SK-N-SH (cell line): ENCODE measurements around the gene MYO18A. TPM values are rescaled to one million over a fixed set of nuclear protein-coding genes. Genes with fewer than 3 reads are reported as not detected.

ENCODE experiments used
- CTCF ChIA-PET: fragments of 300-600, 350-600 bp; formaldehyde crosslinking; extraction: SDS; loops from one replicate; lab custom pipeline; 2021; lab: Yijun Ruan, JAX
- POLR2A ChIA-PET: fragments of 350-600 bp; sonication (Branson Sonifier 250); formaldehyde crosslinking; extraction: SDS; loops from one replicate; lab custom pipeline; 2020; ENCODE audit warnings: antibody characterized with exemption, inconsistent platforms; lab: Yijun Ruan, JAX
- DNase-seq: peaks from one replicate; pipeline ENCODE4 v3.0.0; 2012
- H2AFZ ChIP-seq: fragments of 200-600 bp; sonication (generic); 2 replicates; pipeline ENCODE4 v1.8.1; 2016; ENCODE audit warnings: antibody characterized with exemption, mild to moderate bottlenecking, low read depth
- H3F3A ChIP-seq: fragments of 200-600 bp; sonication (generic); replicated peaks from 2 replicates; pipeline ENCODE3; 2016; ENCODE audit warnings: antibody characterized with exemption, mild to moderate bottlenecking; ENCODE audit not compliant: insufficient read depth
- H3K27ac ChIP-seq, 2 experiments: fragments of 200-500 bp in 1 of 2; fragments of 200-600 bp in 1 of 2; sonication (Bioruptor generic) in 1 of 2; sonication (generic), shearing (Covaris generic) in 1 of 2; 2 replicates each; pipeline versions ENCODE4 v1.5.1 to v1.6.1; 2014 to 2016; ENCODE audit warnings: low read depth in 2 of 2, inconsistent platforms in 1 of 2, low read length in 1 of 2, mild to moderate bottlenecking in 1 of 2, mixed read lengths in 1 of 2
- H3K27me3 ChIP-seq: fragments of 200-600 bp; sonication (generic), shearing (Covaris generic); 2 replicates; pipeline ENCODE4 v1.6.1; 2016; ENCODE audit warnings: mixed run types; ENCODE audit not compliant: insufficient read depth
- H3K36me3 ChIP-seq, 2 experiments: fragments of 200-500 bp in 1 of 2; fragments of 200-600 bp in 1 of 2; sonication (Bioruptor generic) in 1 of 2; sonication (generic) in 1 of 2; replicated peaks in 1 of 2; 2 replicates each; pipeline versions ENCODE3 to v1.5.1; 2014 to 2016; ENCODE audit warnings: low read length in 1 of 2, mild to moderate bottlenecking in 1 of 2; ENCODE audit not compliant: insufficient read depth in 2 of 2, control insufficient read depth in 1 of 2
- H3K4me1 ChIP-seq, 2 experiments: fragments of 200-500 bp in 1 of 2; fragments of 200-600 bp in 1 of 2; sonication (Bioruptor generic) in 1 of 2; sonication (generic), shearing (Covaris generic) in 1 of 2; 2 replicates each; pipeline versions ENCODE4 v1.5.1 to v1.6.1; 2014 to 2016; ENCODE audit warnings: low read depth in 1 of 2, low read length in 1 of 2, mixed run types in 1 of 2; ENCODE audit not compliant: insufficient read depth in 2 of 2, control insufficient read depth in 1 of 2
- H3K4me2 ChIP-seq: fragments of 200-600 bp; sonication (generic), shearing (Covaris generic); 2 replicates; pipeline ENCODE4 v1.6.1; 2017; ENCODE audit warnings: mixed run types
- H3K4me3 ChIP-seq, 2 experiments: fragments of 200-500 bp in 1 of 2; fragments of 200-600 bp in 1 of 2; sonication (Bioruptor generic) in 1 of 2; sonication (generic), shearing (Covaris generic) in 1 of 2; 2 replicates each; pipeline versions ENCODE4 v1.5.1 to v1.8.1; 2014 to 2016; ENCODE audit warnings: low read depth in 2 of 2, inconsistent platforms in 1 of 2, low read length in 1 of 2, mild to moderate bottlenecking in 1 of 2, mixed read lengths in 1 of 2, moderate library complexity in 1 of 2
- H3K79me2 ChIP-seq: fragments of 200-600 bp; sonication (generic); 2 replicates; pipeline ENCODE4 v1.8.1; 2017; ENCODE audit warnings: mild to moderate bottlenecking; ENCODE audit not compliant: insufficient read depth
- H3K9ac ChIP-seq: fragments of 200-600 bp; sonication (generic); 2 replicates; pipeline ENCODE4 v1.6.1; 2017; ENCODE audit warnings: mixed run types
- H3K9me2 ChIP-seq: fragments of 200-600 bp; sonication (generic); 2 replicates; pipeline ENCODE4 v1.6.1; 2017; ENCODE audit warnings: mixed run types
- H3K9me3 ChIP-seq: fragments of 200-600 bp; sonication (generic); 2 replicates; pipeline ENCODE4 v1.6.1; 2017; ENCODE audit warnings: mixed run types, mild to moderate bottlenecking, moderate library complexity
- H4K20me1 ChIP-seq: fragments of 200-600 bp; sonication (generic); 2 replicates; pipeline ENCODE4 v1.6.1; 2017; ENCODE audit warnings: mild to moderate bottlenecking, mixed run types; ENCODE audit not compliant: insufficient read depth
- CTCF ChIP-seq: fragments of 200-600 bp; sonication (generic); IDR thresholded peaks from 2 replicates; pipeline ENCODE4 v1.6.1; 2017; ENCODE audit warnings: antibody characterized with exemption, mild to moderate bottlenecking, moderate library complexity
- FOXJ3 ChIP-seq: sonication (generic); formaldehyde crosslinking; IDR thresholded peaks from 2 replicates; pipeline ENCODE4 v1.5.1; 2020; ENCODE audit warnings: mild to moderate bottlenecking, missing genetic modification reagents
- JUND ChIP-seq: IDR thresholded peaks from 2 replicates; pipeline ENCODE4 v1.4.0; 2012
- MAX ChIP-seq: IDR thresholded peaks from 2 replicates; pipeline ENCODE4 v1.4.0; 2012; ENCODE audit warnings: low read depth
- NFIC ChIP-seq: IDR thresholded peaks from 2 replicates; pipeline ENCODE4 v1.4.0; 2012; ENCODE audit warnings: borderline replicate concordance
- NRF1 ChIP-seq: IDR thresholded peaks from 2 replicates; pipeline ENCODE4 v1.6.1; 2012; ENCODE audit warnings: low read depth, mild to moderate bottlenecking, low read length
- RAD21 ChIP-seq: IDR thresholded peaks from 2 replicates; pipeline ENCODE4 v1.6.1; 2012; ENCODE audit warnings: mild to moderate bottlenecking, low read length
- RCOR1 ChIP-seq: fragments of 150-350 bp; IDR thresholded peaks from 2 replicates; pipeline ENCODE4 v1.6.1; 2017; ENCODE audit warnings: antibody characterized with exemption, low read length
- RFX5 ChIP-seq: IDR thresholded peaks from 2 replicates; pipeline ENCODE4 v1.6.1; 2012; ENCODE audit warnings: mild to moderate bottlenecking, improper control_type of control experiment, low read length
- SMC3 ChIP-seq: IDR thresholded peaks from 2 replicates; pipeline ENCODE4 v1.6.1; 2012; ENCODE audit warnings: low read depth, low read length, improper control_type of control experiment
- TCF12 ChIP-seq: IDR thresholded peaks from 2 replicates; pipeline ENCODE4 v1.4.0; 2012
- ZBTB33 ChIP-seq: IDR thresholded peaks from 2 replicates; pipeline ENCODE4 v1.4.0; 2012; ENCODE audit warnings: low read depth, borderline replicate concordance
- WGBS: methylation state at CpG from one replicate; pipeline ENCODE4 v1.1.6; 2017; ENCODE audit warnings: low lambda C conversion rate; 5-methylcytosine and 5-hydroxymethylcytosine counted together
- polyA plus RNA-seq, 3 experiments: library from polyadenylated mRNA; depleted of rRNA; stranded (reverse); fragments of >200 nt; gene quantifications; 2 replicates each; pipeline ENCODE4 v1.2.3, GENCODE V29; 2012
- TF ChIP-seq, protein P1 (sequence below): IDR thresholded peaks from 2 replicates; pipeline ENCODE4 v1.4.0; 2012; ENCODE audit warnings: low read depth, borderline replicate concordance

Gene MYO18A
- polyA plus RNA-seq, 1 of the 3 experiments (the other 2 are of a cell fraction), result 6.6 TPM

DNA sequence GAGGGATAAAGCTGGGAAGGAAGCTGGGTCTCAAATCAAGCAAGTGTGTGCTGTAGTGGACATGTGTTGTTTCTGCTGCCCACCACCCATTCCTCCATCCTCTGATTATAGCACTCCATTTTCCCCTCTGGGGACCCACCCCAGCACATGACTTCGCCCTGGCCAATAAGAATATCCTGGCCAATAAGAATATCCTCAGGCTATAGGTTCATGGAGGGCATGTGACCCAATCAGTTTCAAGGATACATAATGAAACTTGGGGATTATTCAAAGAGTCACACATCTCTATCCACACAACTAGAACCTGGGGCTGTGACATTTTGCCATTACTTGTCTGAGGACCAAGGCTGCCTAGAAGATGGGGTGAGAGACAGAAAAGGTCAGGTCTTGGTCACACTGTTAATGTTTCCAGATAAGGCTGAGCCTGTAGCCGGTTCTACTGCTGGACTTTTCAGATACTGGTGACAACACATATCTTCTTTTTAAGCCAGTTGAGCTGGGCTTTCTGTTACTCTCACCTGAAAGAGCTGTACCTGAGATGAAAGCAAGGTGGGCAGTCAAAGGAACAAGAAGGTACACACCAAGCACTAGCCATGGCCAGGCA is 33.7 kb downstream of the MYO18A start:
- Histone ChIP-seq H3K9ac (no peak overlapping the region), H4K20me1 (no peaks in the 10 kb centered on the region), H3K27me3 (no peaks in the 10 kb centered on the region), H2AFZ (no peak overlapping the region), H3K4me1 (peaks cover 28 to 33% of the 10 kb centered on the region in 2 experiments), H3K9me3 (no peaks in the 10 kb centered on the region), H3K4me3 (no peak overlapping the region), H3K36me3 (no peaks in the 10 kb centered on the region), H3K4me2 (no peak overlapping the region), H3K79me2 (no peaks in the 10 kb centered on the region; the same call in 1 of the 2 replicates), H3K9me2 (no peaks in the 10 kb centered on the region), H3K27ac (no peak overlapping the region), H3F3A (peaks cover 12% of the 10 kb centered on the region)
- POLR2A ChIA-PET, result interaction anchor here (1.2 kb wide), 1 partner anchor 22 kb away, joined by 3 read pairs; no protein-coding TSS in a partner anchor
- DNase-seq, result no peak
- 89% methylated on average over 2 of the region's 2 CpGs for WGBS
- TF ChIP-seq, protein P1, sequence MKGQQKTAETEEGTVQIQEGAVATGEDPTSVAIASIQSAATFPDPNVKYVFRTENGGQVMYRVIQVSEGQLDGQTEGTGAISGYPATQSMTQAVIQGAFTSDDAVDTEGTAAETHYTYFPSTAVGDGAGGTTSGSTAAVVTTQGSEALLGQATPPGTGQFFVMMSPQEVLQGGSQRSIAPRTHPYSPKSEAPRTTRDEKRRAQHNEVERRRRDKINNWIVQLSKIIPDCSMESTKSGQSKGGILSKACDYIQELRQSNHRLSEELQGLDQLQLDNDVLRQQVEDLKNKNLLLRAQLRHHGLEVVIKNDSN, result peak; percentile 33; the same call in 1 of the 2 replicates
- no peak for TF ChIP-seq NFIC
- no peak for TF ChIP-seq NRF1
- TF ChIP-seq JUND, result no peak
- no peak for TF ChIP-seq TCF12
- CTCF ChIA-PET, result interaction anchor here (0.9 to 22.3 kb wide), 16 partner anchors 8 to 445 kb away, joined by 3 to 535 read pairs (median 9); partner anchors contain the start of genes ABHD15 and MYO18A

GRCh38 chr17:29145289-29146073 is 34.7 kb downstream of the MYO18A start:
- H3K4me2 ChIP-seq, result no peak overlapping the region
- H3K4me1 ChIP-seq, result peaks cover 26 to 40% of the 10 kb centered on the region in 2 experiments; a peak in 3 of 4 replicates
- H3K27ac ChIP-seq, result peak overlapping the region; percentile 2 to 50; a peak in 3 of 4 replicates
- H4K20me1 ChIP-seq, result no peaks in the 10 kb centered on the region
- ChIA-PET CTCF (interaction anchor here (0.6 to 22.3 kb wide), 19 partner anchors 10 to 216 kb away, joined by 3 to 535 read pairs (median 6); partner anchors contain the start of gene MYO18A), POLR2A (interaction anchor here (0.9 to 1.2 kb wide), 2 partner anchors 21 to 74 kb away, joined by 3 read pairs; no protein-coding TSS in a partner anchor)
- no peak overlapping the region for H2AFZ ChIP-seq
- no peaks in the 10 kb centered on the region for H3K27me3 ChIP-seq
- 64% methylated on average over 11 of the region's 12 CpGs for WGBS
- no peaks in the 10 kb centered on the region; the same call in 1 of the 2 replicates for H3K79me2 ChIP-seq
- H3K9me3 ChIP-seq, result no peaks in the 10 kb centered on the region
- H3K9me2 ChIP-seq, result no peaks in the 10 kb centered on the region
- TF ChIP-seq RAD21, result peak; percentile 73
- peak; percentile 34; the same call in 1 of the 2 replicates for TF ChIP-seq RCOR1
- no peak for TF ChIP-seq FOXJ3
- TF ChIP-seq RFX5, result no peak
- no peak for TF ChIP-seq ZBTB33
- peak; percentile 69 for TF ChIP-seq SMC3
- no peak for TF ChIP-seq MAX
- peak; percentile 60 for TF ChIP-seq CTCF
- no peak overlapping the region for H3K9ac ChIP-seq
- peaks cover 12% of the 10 kb centered on the region for H3F3A ChIP-seq
- DNase-seq, result peak; percentile 66
- no peak overlapping the region for H3K4me3 ChIP-seq
- no peaks in the 10 kb centered on the region for H3K36me3 ChIP-seq
